ENCODE results near the gene CDK3.
"Not testable (repeated sequence)": the region's sequence is repeated elsewhere in the genome, so short reads cannot be mapped to it uniquely, and the experiment has no call there.

The CDK3 gene

GRCh38 chr17:76044475-76045007 lies 43.9 kb downstream of the CDK3 start:
- not testable (repeated sequence) for DNase-seq

DNA sequence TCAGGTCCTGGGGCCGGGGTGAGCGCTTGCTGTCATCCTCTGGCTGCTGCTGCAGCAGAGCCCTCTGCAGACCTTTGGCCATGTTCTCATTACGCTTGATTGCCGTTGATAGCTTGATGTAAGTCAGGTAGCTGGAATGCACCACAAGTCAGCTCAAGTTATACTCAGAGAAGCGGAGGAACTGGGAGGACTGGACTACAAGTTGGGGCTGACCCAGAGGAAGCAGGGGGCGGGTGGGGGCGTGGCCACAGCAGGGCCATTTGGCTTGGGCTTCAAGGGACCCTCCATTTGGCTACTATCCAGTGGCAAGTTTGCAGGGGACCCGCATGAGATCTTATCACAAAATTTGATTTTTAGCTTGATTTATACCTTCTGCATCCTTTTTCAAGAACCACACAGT lies 45.4 kb downstream of the CDK3 start:
- no peak for DNase-seq

DNA sequence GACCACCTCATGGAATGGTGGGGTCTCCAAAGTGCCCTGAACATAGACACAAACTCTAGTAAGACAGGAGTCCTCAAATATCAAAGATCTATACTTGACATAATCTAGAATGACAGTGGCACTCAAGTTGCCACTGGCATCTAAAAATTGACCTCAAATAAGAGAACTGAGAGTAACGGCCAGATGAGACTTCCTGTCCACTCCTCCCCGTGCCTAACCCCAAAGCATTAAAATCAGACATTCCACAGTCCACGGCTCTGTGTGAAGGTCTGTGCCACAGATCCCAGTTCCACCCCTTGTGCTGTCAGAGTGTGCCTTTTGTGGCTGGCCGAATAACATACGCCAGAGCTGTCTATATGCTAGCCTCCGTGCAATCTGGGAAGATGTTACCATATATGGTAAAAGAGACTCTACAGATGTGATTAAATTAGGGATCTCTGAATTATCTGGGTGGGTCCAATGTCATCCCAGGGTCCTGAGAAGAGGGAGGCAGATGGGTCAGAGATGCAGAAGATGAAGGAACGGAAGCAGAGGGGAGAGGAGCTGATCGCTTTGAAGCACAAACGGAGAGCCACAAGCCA lies 47.5 kb downstream of the CDK3 start:
- DNase-seq: no peak

DNA sequence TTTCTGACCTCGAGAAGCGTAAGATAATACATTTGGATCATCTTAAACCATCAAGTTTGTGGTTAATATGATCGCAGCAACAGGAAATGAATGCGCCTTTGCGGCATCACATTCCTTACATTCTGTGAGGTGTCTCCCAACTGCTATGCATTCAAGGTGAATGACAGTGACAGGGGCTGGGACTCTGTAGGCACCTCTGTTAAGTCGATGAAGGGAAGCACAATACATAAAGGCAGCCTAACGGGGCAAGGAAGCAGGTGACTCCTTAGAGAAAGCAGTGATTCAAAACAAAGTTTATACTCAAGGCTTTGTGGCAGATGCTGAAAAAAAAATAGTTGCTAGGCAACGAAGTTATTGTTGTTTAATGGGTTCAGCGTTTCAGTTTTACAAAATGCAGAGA lies 48.1 kb downstream of the CDK3 start:
- no peak for DNase-seq

GRCh38 chr17:76049239-76049638 lies 48.6 kb downstream of the CDK3 start:
- DNase-seq: no peak

- DNase-seq: no peak
Measured at GRCh38 chr17:76049836-76050537, 49.3 kb downstream of the CDK3 start.

- DNase-seq: no peak
Measured at GRCh38 chr17:76050538-76051467, 50.1 kb downstream of the CDK3 start.

DNA sequence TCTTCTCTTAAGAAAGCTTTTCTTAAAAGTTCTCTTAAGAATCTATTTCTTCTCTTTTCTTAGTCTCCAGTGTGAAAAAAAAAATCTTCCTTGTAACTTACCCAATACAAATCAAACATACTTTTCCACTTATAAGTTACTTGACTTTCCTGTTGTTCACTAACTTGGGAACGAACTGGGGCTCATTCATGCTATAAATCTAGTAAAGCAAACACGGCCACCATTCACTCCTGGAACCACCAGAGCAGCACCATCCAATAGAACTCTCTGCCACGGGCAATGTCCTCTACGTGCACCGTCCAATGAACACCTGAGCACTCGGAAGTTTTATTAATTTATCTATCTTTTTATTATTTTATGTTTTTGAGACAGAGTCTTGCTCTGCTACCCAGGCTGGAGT lies 50.9 kb downstream of the CDK3 start:
- no peak for DNase-seq

- no peak for DNase-seq
Measured at GRCh38 chr17:76053246-76054111, 52.8 kb downstream of the CDK3 start.

DNA sequence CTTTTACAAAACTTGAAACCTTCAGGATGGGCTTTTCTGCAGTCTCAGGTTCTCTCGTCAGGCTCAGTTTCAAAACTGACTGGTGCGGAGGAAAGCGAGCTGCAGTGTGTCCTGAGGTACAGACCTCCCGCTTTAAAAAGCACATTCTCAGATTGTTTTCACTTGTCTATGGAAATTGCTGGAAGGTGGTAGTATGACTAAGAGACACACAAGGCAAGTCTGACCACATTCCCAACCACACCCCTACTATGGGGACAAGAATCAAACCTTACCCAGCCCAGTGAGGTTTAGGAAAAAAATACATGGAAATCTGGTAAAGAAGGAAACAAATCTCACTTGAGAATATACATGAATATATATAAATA lies 53.4 kb downstream of the CDK3 start:
- DNase-seq: no peak

Data from DMS79 (cell line).